ENCODE measurements around the gene RNF8. TPM values are rescaled to one million over a fixed set of nuclear protein-coding genes. Genes with fewer than 3 reads are reported as not detected.

The RNF8 gene
- total and polyA plus RNA-seq, 2 experiments from 2014 or later = 38.5 to 49.9 TPM

DNA sequence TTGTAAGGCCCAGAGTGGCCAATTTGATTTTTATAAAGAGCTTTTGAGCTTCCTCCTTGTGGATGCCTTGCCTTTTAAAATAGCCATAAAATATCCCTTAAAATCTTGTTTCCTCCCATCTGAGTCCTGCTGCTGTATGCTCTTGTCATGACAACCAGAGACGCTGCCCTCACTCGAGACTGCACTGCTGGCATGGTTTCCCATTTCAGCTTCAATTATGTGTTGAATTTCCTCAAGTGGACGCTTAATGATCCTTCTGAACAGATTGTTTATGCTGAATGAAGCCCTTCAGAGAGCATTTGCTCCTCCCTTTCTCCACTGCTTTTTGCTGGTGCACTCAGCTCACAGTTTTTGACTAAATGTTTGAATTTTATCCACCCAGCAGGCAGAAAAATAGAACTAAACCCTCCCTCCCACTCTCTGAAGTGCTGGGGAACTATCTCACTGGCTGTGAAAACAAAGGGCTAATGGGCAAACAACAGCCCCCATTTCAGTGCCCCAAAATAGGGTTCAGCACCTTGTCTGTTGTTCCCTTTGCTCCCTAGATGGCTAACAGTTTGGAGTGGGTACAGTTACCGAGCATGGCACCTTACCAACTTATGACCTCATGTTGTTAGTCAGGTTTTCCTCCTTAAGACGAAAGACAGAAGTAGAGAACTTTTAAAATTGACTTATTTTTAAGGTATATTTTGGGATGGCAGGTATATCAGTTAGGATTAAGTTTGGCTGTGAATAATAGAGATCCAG, 45.5 kb upstream of the RNF8 start:
- H3K4me1 ChIP-seq (ENCODE audit: low read depth) = peaks cover 28% of the 10 kb centered on the region
- H3K27me3 ChIP-seq = no peaks in the 10 kb centered on the region
- H3K36me3 ChIP-seq = no peaks in the 10 kb centered on the region
- TF ChIP-seq, protein P1, sequence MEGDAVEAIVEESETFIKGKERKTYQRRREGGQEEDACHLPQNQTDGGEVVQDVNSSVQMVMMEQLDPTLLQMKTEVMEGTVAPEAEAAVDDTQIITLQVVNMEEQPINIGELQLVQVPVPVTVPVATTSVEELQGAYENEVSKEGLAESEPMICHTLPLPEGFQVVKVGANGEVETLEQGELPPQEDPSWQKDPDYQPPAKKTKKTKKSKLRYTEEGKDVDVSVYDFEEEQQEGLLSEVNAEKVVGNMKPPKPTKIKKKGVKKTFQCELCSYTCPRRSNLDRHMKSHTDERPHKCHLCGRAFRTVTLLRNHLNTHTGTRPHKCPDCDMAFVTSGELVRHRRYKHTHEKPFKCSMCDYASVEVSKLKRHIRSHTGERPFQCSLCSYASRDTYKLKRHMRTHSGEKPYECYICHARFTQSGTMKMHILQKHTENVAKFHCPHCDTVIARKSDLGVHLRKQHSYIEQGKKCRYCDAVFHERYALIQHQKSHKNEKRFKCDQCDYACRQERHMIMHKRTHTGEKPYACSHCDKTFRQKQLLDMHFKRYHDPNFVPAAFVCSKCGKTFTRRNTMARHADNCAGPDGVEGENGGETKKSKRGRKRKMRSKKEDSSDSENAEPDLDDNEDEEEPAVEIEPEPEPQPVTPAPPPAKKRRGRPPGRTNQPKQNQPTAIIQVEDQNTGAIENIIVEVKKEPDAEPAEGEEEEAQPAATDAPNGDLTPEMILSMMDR (IDR thresholded peaks at IDR 0.05; ENCODE audit: low read depth, low read length) = no peak
- DNase-seq (ENCODE audit: low read depth in 1 of 2, low spot score in 1 of 2) = peak; percentile 22 to 54
- peak overlapping the region; percentile 49 for H3K27ac ChIP-seq
- no peaks in the 10 kb centered on the region for H3K9me3 ChIP-seq (ENCODE audit: low read depth)
- H3K4me3 ChIP-seq = no peak overlapping the region

DNA sequence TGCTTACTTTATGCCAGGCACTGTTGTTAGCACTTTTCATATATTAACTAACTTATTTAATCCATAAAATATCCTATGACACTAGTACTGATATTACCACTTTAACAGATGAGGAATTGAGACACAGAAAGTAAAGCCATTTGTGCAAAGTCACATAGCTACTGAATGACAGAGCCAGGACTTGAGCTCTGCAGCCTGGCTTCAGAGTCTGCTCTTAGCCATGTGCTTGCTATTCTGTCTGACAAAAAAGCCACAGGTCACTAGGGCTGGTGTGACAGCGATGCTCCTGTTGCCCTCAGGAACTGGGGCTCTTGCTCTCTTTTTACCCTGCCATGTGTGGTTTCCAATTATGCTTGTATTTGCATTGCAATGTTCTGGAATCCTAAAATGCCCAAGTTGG, 44.7 kb upstream of the RNF8 start:
- H3K27me3 ChIP-seq = no peaks in the 10 kb centered on the region
- no peak overlapping the region for H3K4me3 ChIP-seq
- peaks cover 21% of the 10 kb centered on the region for H3K4me1 ChIP-seq (ENCODE audit: low read depth)
- TF ChIP-seq, protein P1 (IDR thresholded peaks at IDR 0.05; ENCODE audit: low read depth, low read length) = no peak
- peaks cover 4% of the 10 kb centered on the region for H3K36me3 ChIP-seq
- no peak overlapping the region for H3K27ac ChIP-seq
- H3K9me3 ChIP-seq (ENCODE audit: low read depth) = no peaks in the 10 kb centered on the region
- DNase-seq (ENCODE audit: low read depth in 1 of 2, low spot score in 1 of 2) = no peak

DNA sequence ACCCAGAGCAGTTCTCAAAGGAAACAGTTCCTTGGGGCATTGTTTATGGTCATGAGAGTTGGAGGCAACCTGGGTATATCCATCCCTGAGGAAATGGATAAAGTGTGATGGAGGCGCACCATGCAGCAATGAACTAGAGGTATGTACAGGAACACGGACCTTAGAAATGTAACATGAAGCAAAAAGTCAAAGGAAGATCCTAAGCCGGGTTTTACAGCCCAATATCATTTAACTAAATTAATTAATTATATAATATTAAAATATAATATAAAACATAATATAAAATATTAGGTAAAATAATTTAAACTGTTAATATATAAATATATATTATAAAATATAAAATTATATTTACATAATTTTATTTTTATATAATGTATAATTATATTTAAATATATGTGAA, 44.1 kb upstream of the RNF8 start:
- no peak overlapping the region for H3K27ac ChIP-seq
- no peaks in the 10 kb centered on the region for H3K9me3 ChIP-seq (ENCODE audit: low read depth)
- H3K4me1 ChIP-seq (ENCODE audit: low read depth) = peaks cover 21% of the 10 kb centered on the region

DNA sequence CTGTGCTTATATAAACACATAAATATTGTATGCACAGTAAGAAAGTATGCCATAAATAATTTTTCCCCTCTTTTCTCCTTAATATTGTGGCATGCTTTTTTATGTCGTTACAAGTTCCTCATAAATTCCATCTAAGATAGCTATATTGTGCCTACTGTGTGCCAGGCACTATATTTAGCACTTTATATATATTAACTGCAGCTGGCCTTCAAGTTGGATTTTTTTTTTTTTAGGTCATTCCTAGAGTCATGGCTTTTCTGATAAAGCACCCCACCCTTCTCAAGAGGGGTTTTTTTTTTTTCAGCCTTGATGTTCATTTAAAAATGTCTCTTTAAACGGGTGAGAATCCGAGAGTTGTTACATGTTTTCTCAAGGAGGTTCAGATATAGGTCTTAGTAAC, 42.8 kb upstream of the RNF8 start:
- DNase-seq (ENCODE audit: low read depth in 1 of 2, low spot score in 1 of 2) = no peak
- Histone ChIP-seq H3K27ac (no peak overlapping the region), H3K4me3 (no peak overlapping the region), H3K27me3 (no peaks in the 10 kb centered on the region), H3K9me3 (ENCODE audit: low read depth) (no peaks in the 10 kb centered on the region), H3K36me3 (peaks cover 9% of the 10 kb centered on the region), H3K4me1 (ENCODE audit: low read depth) (peaks cover 21% of the 10 kb centered on the region)
- TF ChIP-seq, protein P1 (IDR thresholded peaks at IDR 0.05; ENCODE audit: low read depth, low read length) = no peak

More for the DNA sequence above, 44.1 kb upstream of the RNF8 start:
- TF ChIP-seq, protein P1 (IDR thresholded peaks at IDR 0.05; ENCODE audit: low read depth, low read length) = no peak
- Histone ChIP-seq H3K27me3 (no peaks in the 10 kb centered on the region), H3K36me3 (peaks cover 4% of the 10 kb centered on the region), H3K4me3 (no peak overlapping the region)
- DNase-seq (ENCODE audit: low read depth in 1 of 2, low spot score in 1 of 2) = no peak

DNA sequence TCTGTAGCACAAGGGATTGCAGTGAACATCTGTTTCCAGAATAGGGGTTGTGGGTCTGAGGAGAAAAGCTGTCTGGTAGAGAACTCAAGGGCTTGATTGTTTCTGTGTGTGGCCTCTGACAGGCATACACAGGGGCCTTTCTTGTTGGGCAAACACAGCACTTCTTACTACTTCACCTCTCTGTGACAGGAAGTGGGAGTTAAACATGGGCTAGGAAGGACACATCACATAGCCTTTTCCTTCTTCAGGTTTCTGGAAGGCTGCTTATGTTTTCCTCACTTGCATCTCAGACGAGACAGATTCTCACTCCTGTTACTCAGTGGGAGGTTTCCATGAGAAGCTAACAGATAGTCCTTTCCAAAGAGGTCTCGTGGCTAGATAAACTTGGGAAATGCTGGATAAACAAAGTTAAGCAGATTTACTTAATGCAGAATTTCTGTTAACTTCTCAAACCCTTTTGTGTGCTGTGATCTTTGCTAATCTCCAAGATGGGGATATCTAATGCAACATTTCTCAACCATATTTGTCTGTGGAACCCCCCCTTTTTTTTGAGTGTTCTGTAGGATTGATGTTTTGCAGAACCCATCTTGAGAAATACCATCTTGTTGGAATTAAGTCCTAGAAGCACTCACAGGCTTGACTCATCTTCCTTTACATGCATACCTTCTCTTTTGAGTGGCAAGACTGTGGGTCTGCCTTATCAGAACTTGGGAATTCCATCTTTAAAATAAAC, 41.9 kb upstream of the RNF8 start:
- Histone ChIP-seq H3K27me3 (no peaks in the 10 kb centered on the region), H3K9me3 (ENCODE audit: low read depth) (no peaks in the 10 kb centered on the region), H3K4me3 (no peak overlapping the region), H3K27ac (peak overlapping the region; percentile 3), H3K36me3 (peaks cover 18% of the 10 kb centered on the region), H3K4me1 (ENCODE audit: low read depth) (peaks cover 15% of the 10 kb centered on the region)
- TF ChIP-seq, protein P1 (IDR thresholded peaks at IDR 0.05; ENCODE audit: low read depth, low read length) = no peak
- DNase-seq (ENCODE audit: low read depth in 1 of 2, low spot score in 1 of 2) = peak in 1 of 2 donors; percentile 60

Data from cardiac muscle cell (in vitro differentiated cells and primary cell).